Mammary epithelial cell (primary cell): Measurements from ENCODE around the gene RNF227.

Source experiments
- EZH2 ChIP-seq: IDR thresholded peaks from 2 replicates; pipeline ENCODE4 v1.6.1; 2012; ENCODE audit warnings: low read length, inconsistent platforms, borderline replicate concordance
- TF ChIP-seq, protein P1 (sequence below), 2 donors: IDR thresholded peaks in 1 of 2; conservative IDR thresholded peaks in 1 of 2; 2 replicates each; pipeline ENCODE4 v1.5.1; 2011 to 2012; ENCODE audit warnings: inconsistent platforms in 2 of 2, low read length in 2 of 2, mild to moderate bottlenecking in 2 of 2, control low read depth in 1 of 2, low read depth in 1 of 2; ENCODE audit not compliant: insufficient read depth in 1 of 2; ENCODE audit errors: extremely low read depth in 1 of 2

DNA sequence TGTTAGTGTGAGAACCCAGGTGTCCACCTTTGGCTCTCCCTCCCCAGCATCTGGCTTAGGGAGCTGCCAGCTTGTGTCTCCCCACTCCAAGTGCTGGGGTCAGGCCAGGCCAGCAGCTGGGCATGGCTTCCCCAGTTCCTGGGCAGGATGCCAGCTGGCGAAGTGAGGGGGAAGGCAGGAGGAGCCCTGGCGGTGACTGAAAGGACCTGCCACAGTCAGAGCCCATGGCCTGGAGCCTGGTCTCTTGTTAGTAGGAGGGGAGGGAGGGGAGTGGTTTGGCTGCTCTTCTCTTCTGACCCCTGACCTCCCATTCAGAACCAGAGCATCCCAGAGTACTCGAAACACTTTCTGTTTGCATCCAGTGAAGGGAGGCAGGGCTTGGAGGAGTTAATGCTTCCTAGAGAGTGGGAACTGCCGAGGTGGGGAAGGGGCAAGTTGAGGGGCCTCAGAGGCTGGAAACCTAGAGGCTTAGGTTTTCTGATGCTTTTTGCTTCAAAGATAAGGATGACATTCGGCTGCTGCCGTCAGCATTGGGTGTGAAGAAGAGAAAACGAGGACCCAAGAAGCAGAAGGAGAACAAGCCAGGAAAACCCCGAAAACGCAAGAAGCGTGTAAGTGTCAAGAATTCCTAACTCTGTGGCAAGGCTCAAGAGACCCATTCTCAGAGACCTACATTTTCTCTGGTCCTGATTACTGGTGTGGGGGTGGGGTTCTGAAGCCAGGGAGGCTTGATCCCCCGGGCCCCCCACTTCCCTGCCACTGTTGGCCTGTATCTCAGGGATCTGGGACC lies 26.7 kb downstream of the RNF227 start:
- TF ChIP-seq, protein P1, sequence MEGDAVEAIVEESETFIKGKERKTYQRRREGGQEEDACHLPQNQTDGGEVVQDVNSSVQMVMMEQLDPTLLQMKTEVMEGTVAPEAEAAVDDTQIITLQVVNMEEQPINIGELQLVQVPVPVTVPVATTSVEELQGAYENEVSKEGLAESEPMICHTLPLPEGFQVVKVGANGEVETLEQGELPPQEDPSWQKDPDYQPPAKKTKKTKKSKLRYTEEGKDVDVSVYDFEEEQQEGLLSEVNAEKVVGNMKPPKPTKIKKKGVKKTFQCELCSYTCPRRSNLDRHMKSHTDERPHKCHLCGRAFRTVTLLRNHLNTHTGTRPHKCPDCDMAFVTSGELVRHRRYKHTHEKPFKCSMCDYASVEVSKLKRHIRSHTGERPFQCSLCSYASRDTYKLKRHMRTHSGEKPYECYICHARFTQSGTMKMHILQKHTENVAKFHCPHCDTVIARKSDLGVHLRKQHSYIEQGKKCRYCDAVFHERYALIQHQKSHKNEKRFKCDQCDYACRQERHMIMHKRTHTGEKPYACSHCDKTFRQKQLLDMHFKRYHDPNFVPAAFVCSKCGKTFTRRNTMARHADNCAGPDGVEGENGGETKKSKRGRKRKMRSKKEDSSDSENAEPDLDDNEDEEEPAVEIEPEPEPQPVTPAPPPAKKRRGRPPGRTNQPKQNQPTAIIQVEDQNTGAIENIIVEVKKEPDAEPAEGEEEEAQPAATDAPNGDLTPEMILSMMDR (conservative IDR thresholded peaks at IDR 0.05 in 1 of 2, IDR thresholded peaks at IDR 0.05 in 1 of 2; ENCODE audit: extremely low read depth in 1 of 2, insufficient read depth in 1 of 2, low read depth in 1 of 2, low read length in 2 of 2): peak; percentile 24 to 51
- no peak for TF ChIP-seq EZH2
